ENCODE results near the gene PLGRKT.

GRCh38 chr9:5478206-5478605 is 40.5 kb upstream of the PLGRKT start:
- TF ChIP-seq CTCF (IDR thresholded peaks at IDR 0.05; ENCODE audit: poor library complexity, severe bottlenecking) (no peak), POLR2AphosphoS5 (IDR thresholded peaks at IDR 0.05) (no peak), TAF1 (IDR thresholded peaks at IDR 0.05; ENCODE audit: low read depth) (no peak), REST (IDR thresholded peaks at IDR 0.05; ENCODE audit: borderline replicate concordance) (no peak), SMC3 (conservative IDR thresholded peaks at IDR 0.05; ENCODE audit: poor library complexity) (no peak), RAD21 (conservative IDR thresholded peaks at IDR 0.05) (no peak), EP300 (conservative IDR thresholded peaks at IDR 0.05; ENCODE audit: poor library complexity, severe bottlenecking) (no peak), MXI1 (conservative IDR thresholded peaks at IDR 0.05; ENCODE audit: poor library complexity, severe bottlenecking) (no peak)
